ENCODE data around the gene ARL4C. TPM values are rescaled to one million over a fixed set of nuclear protein-coding genes. Genes with fewer than 3 reads are reported as not detected.

Gene ARL4C
- total RNA-seq, 2 experiments from 2014 or later = 210 to 214 TPM

DNA sequence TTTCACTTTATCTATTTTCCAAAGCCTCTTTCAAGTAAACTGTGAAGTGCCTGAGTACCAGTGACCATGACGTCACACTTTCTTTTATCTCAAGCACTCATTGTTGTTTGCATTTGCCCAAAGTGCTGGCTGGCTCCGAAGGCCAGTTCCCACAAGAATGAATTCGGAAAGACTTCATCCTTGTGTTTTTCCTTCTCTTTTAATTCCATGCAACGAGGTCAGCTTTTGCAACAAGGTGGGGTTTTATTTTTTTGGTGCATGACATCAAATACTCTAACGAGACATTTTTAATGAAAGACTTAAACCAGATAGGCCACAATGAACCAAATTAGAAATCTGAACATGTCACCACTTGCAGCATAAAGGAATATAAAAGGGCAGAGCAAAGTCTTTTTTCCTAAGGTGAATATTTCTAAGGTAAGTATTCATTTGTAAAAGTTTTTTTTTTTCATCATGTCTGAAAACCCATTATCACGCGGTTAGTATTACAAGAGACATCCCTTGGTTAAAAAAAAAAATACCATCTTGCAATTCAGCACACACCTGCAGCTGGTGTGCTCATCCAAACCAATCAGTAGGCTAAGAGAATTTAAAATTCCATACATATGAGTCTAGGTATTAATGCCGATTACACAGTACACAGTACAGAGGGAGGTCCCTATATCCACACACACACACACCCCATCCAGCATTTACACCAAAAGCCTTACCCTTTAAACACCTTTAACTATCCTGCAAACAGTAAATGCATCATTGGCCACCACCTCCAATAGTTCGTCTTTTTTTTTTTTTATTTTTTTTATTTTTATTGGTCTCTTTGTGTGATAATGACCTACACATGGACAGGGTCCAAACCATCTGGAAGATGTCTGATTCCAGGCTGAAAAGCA lies 2.3 kb downstream of the ARL4C start:
- no peak for ATAC-seq (ENCODE audit: low read depth)
- H3K4me3 Mint-ChIP-seq = peak overlapping the region; percentile 97
- no peaks in the 10 kb centered on the region for H3K9me3 Mint-ChIP-seq
- H3K27me3 Mint-ChIP-seq = no peaks in the 10 kb centered on the region
- H3K27ac Mint-ChIP-seq = peak overlapping the region; percentile 99
- peaks cover 51% of the 10 kb centered on the region for H3K36me3 Mint-ChIP-seq
- H3K4me1 Mint-ChIP-seq = peaks cover 44% of the 10 kb centered on the region
- POLR2A ChIA-PET = interaction anchor here (1.3 to 8.0 kb wide), 14 partner anchors 8 to 359 kb away, joined by 3 to 466 read pairs (median 11); no protein-coding TSS in a partner anchor
- no peak for DNase-seq

DNA sequence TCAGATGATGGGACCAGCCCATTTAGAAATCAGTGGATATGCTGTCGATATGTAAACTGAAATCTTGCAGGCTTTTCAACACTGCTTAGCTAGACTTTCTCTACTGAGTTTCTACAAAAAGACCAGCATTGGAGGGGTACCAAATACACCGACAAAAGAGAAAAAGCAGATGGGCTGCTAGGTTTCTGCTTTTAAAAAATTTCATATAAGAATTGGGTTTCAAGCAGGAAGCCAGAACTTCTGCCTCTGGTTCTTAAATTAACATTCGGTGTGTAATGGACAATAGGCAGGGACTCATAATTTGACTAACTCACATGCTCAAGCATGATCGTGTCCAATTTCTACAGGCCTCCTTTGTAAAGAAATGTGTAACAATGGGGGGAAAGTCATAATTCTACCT lies 3.1 kb downstream of the ARL4C start:
- Mint-ChIP-seq H3K4me1 (peaks cover 43% of the 10 kb centered on the region), H3K9me3 (no peaks in the 10 kb centered on the region), H3K4me3 (peak overlapping the region; percentile 97), H3K36me3 (peaks cover 57% of the 10 kb centered on the region), H3K27ac (peak overlapping the region; percentile 99), H3K27me3 (no peaks in the 10 kb centered on the region)
- POLR2A ChIA-PET = interaction anchor here (1.5 to 8.0 kb wide), 6 partner anchors 10 to 202 kb away, joined by 4 to 466 read pairs (median 93); no protein-coding TSS in a partner anchor
- DNase-seq (no peak), ATAC-seq (ENCODE audit: low read depth) (no peak)

DNA sequence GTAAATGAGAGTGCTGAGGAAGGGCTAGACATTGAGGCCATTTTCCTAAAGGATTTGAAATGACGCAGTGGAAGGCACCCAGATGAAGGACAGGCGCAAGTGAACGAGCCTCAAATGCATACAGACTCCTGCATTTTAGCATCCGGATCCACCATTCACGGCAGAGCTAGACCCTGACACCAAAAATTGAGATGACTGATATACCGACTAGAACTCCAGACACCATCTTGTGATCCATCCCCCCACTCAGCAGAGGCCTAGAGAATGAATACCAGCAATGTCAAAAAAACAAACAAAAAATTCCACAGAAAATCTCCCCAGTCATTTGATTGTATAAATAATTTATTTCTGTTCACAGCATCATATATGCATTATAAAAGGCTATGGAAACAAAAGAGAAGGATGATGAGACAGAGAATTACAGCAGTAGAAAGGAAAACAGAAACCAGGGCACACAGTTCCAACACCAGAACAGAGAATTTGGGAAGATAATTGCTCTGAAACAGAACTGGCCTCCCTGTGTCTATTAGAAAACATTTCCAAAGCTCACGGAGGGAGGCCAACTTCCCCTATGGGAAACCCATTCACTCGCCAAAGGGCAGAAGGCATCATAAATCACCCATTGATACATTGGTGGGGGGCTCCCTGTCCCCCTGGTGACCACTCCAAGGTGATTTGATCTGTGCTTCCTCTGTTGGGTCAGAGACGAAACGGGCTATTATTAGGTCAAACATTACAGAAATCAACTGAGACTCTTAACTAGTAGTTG lies 4.0 kb downstream of the ARL4C start:
- ATAC-seq (ENCODE audit: low read depth) = no peak
- peaks cover 43% of the 10 kb centered on the region for H3K4me1 Mint-ChIP-seq
- no peaks in the 10 kb centered on the region for H3K9me3 Mint-ChIP-seq
- POLR2A ChIA-PET = interaction anchor here (1.1 to 8.0 kb wide), 8 partner anchors 9 to 216 kb away, joined by 3 to 466 read pairs (median 21); no protein-coding TSS in a partner anchor
- H3K36me3 Mint-ChIP-seq = peaks cover 62% of the 10 kb centered on the region
- DNase-seq = no peak
- peak overlapping the region; percentile 97 for H3K4me3 Mint-ChIP-seq
- peak overlapping the region; percentile 99 for H3K27ac Mint-ChIP-seq
- no peaks in the 10 kb centered on the region for H3K27me3 Mint-ChIP-seq

GRCh38 chr2:234491897-234492296 lies 5.0 kb downstream of the ARL4C start:
- DNase-seq (no peak), ATAC-seq (ENCODE audit: low read depth) (no peak)
- H3K27me3 Mint-ChIP-seq = no peaks in the 10 kb centered on the region
- H3K4me3 Mint-ChIP-seq = peak overlapping the region; percentile 97
- no peaks in the 10 kb centered on the region for H3K9me3 Mint-ChIP-seq
- H3K36me3 Mint-ChIP-seq = peaks cover 72% of the 10 kb centered on the region
- H3K27ac Mint-ChIP-seq = peak overlapping the region; percentile 99
- H3K4me1 Mint-ChIP-seq = peaks cover 48% of the 10 kb centered on the region
- POLR2A ChIA-PET = interaction anchor here (1.1 to 8.0 kb wide), 6 partner anchors 8 to 215 kb away, joined by 3 to 466 read pairs (median 93); no protein-coding TSS in a partner anchor

DNA sequence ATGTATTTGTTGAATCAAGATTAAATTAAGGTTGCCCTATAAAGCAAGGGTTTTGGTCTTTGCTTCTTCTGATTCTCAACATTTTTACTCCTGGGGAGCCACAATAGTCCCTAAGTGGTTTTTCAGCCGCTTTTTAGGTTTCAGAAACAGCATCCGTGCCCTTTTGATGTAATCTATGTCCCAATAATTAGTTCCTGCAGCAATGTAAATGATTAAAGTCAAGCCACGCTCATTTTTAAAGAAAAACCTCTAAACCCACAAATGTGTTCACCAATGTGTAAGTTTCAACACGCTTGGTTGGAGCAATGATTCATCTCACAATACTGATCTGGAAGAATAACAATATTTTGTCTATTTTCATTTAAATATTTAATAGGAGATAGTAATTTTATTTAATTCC lies 5.6 kb downstream of the ARL4C start:
- Mint-ChIP-seq H3K27ac (peak overlapping the region; percentile 99), H3K4me3 (peak overlapping the region; percentile 97), H3K4me1 (peaks cover 53% of the 10 kb centered on the region), H3K27me3 (no peaks in the 10 kb centered on the region), H3K9me3 (no peaks in the 10 kb centered on the region), H3K36me3 (peaks cover 76% of the 10 kb centered on the region)
- ATAC-seq (ENCODE audit: low read depth) (no peak), DNase-seq (no peak)
- POLR2A ChIA-PET = interaction anchor here (0.6 to 9.6 kb wide), 11 partner anchors 13 to 202 kb away, joined by 3 to 273 read pairs (median 20); no protein-coding TSS in a partner anchor

- Mint-ChIP-seq H3K9me3 (no peaks in the 10 kb centered on the region), H3K36me3 (peaks cover 70% of the 10 kb centered on the region), H3K4me1 (peaks cover 59% of the 10 kb centered on the region), H3K4me3 (peak overlapping the region; percentile 97), H3K27ac (peak overlapping the region; percentile 99), H3K27me3 (no peaks in the 10 kb centered on the region)
- DNase-seq (no peak), ATAC-seq (ENCODE audit: low read depth) (peak; percentile 21)
- POLR2A ChIA-PET = interaction anchor here (0.6 to 9.6 kb wide), 14 partner anchors 12 to 623 kb away, joined by 3 to 247 read pairs (median 7); partner anchors contain the start of gene MSL3B
These were observed 6.4 kb downstream of the ARL4C start for GRCh38 chr2:234490271-234491091.

GRCh38 chr2:234488913-234489451 lies 7.9 kb downstream of the ARL4C start:
- DNase-seq = peak; percentile 68
- POLR2A ChIA-PET = interaction anchor here (0.6 to 9.6 kb wide), 12 partner anchors 9 to 200 kb away, joined by 3 to 247 read pairs (median 7); partner anchors contain the start of gene ARL4C
- H3K4me3 Mint-ChIP-seq = peak overlapping the region; percentile 97
- peaks cover 61% of the 10 kb centered on the region for H3K36me3 Mint-ChIP-seq
- no peaks in the 10 kb centered on the region for H3K9me3 Mint-ChIP-seq
- peak overlapping the region; percentile 99 for H3K27ac Mint-ChIP-seq
- H3K27me3 Mint-ChIP-seq = no peaks in the 10 kb centered on the region
- peaks cover 71% of the 10 kb centered on the region for H3K4me1 Mint-ChIP-seq
- peak; percentile 76 for ATAC-seq (ENCODE audit: low read depth)

GRCh38 chr2:234488486-234488885 lies 8.4 kb downstream of the ARL4C start:
- H3K4me1 Mint-ChIP-seq = peaks cover 76% of the 10 kb centered on the region
- peak overlapping the region; percentile 99 for H3K27ac Mint-ChIP-seq
- H3K4me3 Mint-ChIP-seq = peak overlapping the region; percentile 97
- H3K27me3 Mint-ChIP-seq = no peaks in the 10 kb centered on the region
- POLR2A ChIA-PET = interaction anchor here (0.6 to 9.6 kb wide), 10 partner anchors 9 to 199 kb away, joined by 3 to 247 read pairs (median 8); partner anchors contain the start of gene ARL4C
- DNase-seq = no peak
- no peak for ATAC-seq (ENCODE audit: low read depth)
- peaks cover 60% of the 10 kb centered on the region for H3K36me3 Mint-ChIP-seq
- no peaks in the 10 kb centered on the region for H3K9me3 Mint-ChIP-seq

DNA sequence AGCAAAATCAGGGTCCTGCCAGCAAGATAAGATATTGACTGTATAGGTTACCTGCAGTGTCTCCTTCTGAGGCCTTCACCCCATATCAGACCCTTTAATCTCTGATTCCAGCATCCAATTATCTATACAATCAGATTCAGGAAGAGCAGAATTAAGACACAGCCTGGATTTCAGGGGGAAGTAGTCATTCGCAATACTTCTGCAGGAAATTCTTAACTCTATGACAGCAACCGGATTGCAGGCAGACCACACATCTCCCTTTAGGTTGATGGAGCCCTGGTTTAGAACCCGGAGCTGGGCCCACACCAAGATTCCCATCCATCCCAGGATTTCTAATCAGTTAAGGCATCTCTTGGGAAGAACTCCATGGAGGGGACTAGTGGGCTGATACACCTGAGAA lies 9.5 kb downstream of the ARL4C start:
- Mint-ChIP-seq H3K4me1 (peaks cover 80% of the 10 kb centered on the region), H3K27ac (peak overlapping the region; percentile 99), H3K27me3 (no peaks in the 10 kb centered on the region), H3K4me3 (peak overlapping the region; percentile 24), H3K9me3 (no peaks in the 10 kb centered on the region), H3K36me3 (peaks cover 49% of the 10 kb centered on the region)
- POLR2A ChIA-PET = interaction anchor here (1.3 to 9.6 kb wide), 4 partner anchors 8 to 196 kb away, joined by 3 to 247 read pairs (median 7); no protein-coding TSS in a partner anchor
- ATAC-seq (ENCODE audit: low read depth) (no peak), DNase-seq (no peak)

- peak; percentile 78 for ATAC-seq (ENCODE audit: low read depth)
- peak overlapping the region; percentile 85 for H3K27ac Mint-ChIP-seq
- no peaks in the 10 kb centered on the region for H3K9me3 Mint-ChIP-seq
- POLR2A ChIA-PET = interaction anchor here (0.8 to 9.6 kb wide), 18 partner anchors 9 to 194 kb away, joined by 3 to 247 read pairs (median 6); partner anchors contain the start of gene ARL4C
- peaks cover 57% of the 10 kb centered on the region for H3K4me1 Mint-ChIP-seq
- H3K27me3 Mint-ChIP-seq = no peaks in the 10 kb centered on the region
- peaks cover 39% of the 10 kb centered on the region for H3K36me3 Mint-ChIP-seq
- DNase-seq = peak; percentile 79
- peak overlapping the region; percentile 72 for H3K4me3 Mint-ChIP-seq
These were observed 13.2 kb downstream of the ARL4C start for GRCh38 chr2:234483568-234484251.

- no peak overlapping the region for H3K4me3 Mint-ChIP-seq
- peaks cover 24% of the 10 kb centered on the region for H3K36me3 Mint-ChIP-seq
- peaks cover 2% of the 10 kb centered on the region for H3K9me3 Mint-ChIP-seq
- H3K27ac Mint-ChIP-seq = no peak overlapping the region
- H3K27me3 Mint-ChIP-seq = no peaks in the 10 kb centered on the region
- ATAC-seq (ENCODE audit: low read depth) (no peak), DNase-seq (no peak)
- peaks cover 49% of the 10 kb centered on the region for H3K4me1 Mint-ChIP-seq
- POLR2A ChIA-PET = no interaction called here
These were observed 15.6 kb downstream of the ARL4C start for GRCh38 chr2:234481301-234481700.

Data from activated naive CD8-positive, alpha-beta T cell treated with anti-CD3 and anti-CD28 coated beads, Interleukin-2, amount 10 ng/mL, durations not matched to agents 7 days and 5 days (primary cell).